LNCAP (cell line): ENCODE results near the gene MTNR1A.

Experiments
- CTCF ChIP-seq: fragments of 450-650 bp; IDR thresholded peaks from 2 replicates; pipeline ENCODE4 v1.5.1; 2017; ENCODE audit warnings: mild to moderate bottlenecking

Gene MTNR1A

GRCh38 chr4:186483656-186484055 is 71.7 kb downstream of the MTNR1A start:
- TF ChIP-seq CTCF = no peak
